ENCODE measurements around the gene CDK5R2.

Gene CDK5R2

GRCh38 chr2:218996937-218997336, 37.5 kb downstream of the CDK5R2 start:
- no peak for DNase-seq (ENCODE audit: low read depth in 1 of 2, low spot score in 1 of 2)
- peaks cover 79% of the 10 kb centered on the region for H3K27me3 ChIP-seq (ENCODE audit: insufficient read depth, poor library complexity, severe bottlenecking)
- TF ChIP-seq POLR2AphosphoS5 (IDR thresholded peaks at IDR 0.05; ENCODE audit: low read depth) (no peak), GABPA (IDR thresholded peaks at IDR 0.05; ENCODE audit: low read depth) (no peak), SPI1 (IDR thresholded peaks at IDR 0.05; ENCODE audit: borderline replicate concordance, low read depth) (no peak), CTCF (IDR thresholded peaks at IDR 0.05; ENCODE audit: insufficient read depth, low read length) (no peak)
- no peak overlapping the region for H3K4me3 ChIP-seq (replicated peaks; ENCODE audit: insufficient read depth, low read length)
- H3K27ac ChIP-seq (replicated peaks) = no peak overlapping the region

- TF ChIP-seq CTCF (IDR thresholded peaks at IDR 0.05; ENCODE audit: insufficient read depth, low read length) = no peak
- H3K27me3 ChIP-seq (ENCODE audit: insufficient read depth, poor library complexity, severe bottlenecking) = peaks cover 79% of the 10 kb centered on the region
- H3K27ac ChIP-seq (replicated peaks) = no peak overlapping the region
- no peak for DNase-seq (ENCODE audit: low read depth in 1 of 2, low spot score in 1 of 2)
- no peak overlapping the region for H3K4me3 ChIP-seq (replicated peaks; ENCODE audit: insufficient read depth, low read length)
These were observed 38.3 kb downstream of the CDK5R2 start for GRCh38 chr2:218997731-218998130.

GRCh38 chr2:218998414-218999002, 39.0 kb downstream of the CDK5R2 start:
- Histone ChIP-seq H3K4me3 (replicated peaks; ENCODE audit: insufficient read depth, low read length) (no peak overlapping the region), H3K27me3 (ENCODE audit: insufficient read depth, poor library complexity, severe bottlenecking) (peaks cover 79% of the 10 kb centered on the region), H3K27ac (replicated peaks) (no peak overlapping the region)
- TF ChIP-seq CTCF (IDR thresholded peaks at IDR 0.05; ENCODE audit: insufficient read depth, low read length) = no peak
- TF ChIP-seq POLR2AphosphoS5 (IDR thresholded peaks at IDR 0.05; ENCODE audit: low read depth) = no peak
- no peak for TF ChIP-seq REST (IDR thresholded peaks at IDR 0.05; ENCODE audit: insufficient replicate concordance, low read depth)
- DNase-seq (ENCODE audit: low read depth in 1 of 2, low spot score in 1 of 2) = no peak

- TF ChIP-seq REST (IDR thresholded peaks at IDR 0.05; ENCODE audit: insufficient replicate concordance, low read depth) = no peak
- no peak for TF ChIP-seq SPI1 (IDR thresholded peaks at IDR 0.05; ENCODE audit: borderline replicate concordance, low read depth)
- TF ChIP-seq CTCF (IDR thresholded peaks at IDR 0.05; ENCODE audit: insufficient read depth, low read length) = no peak
- no peak for TF ChIP-seq GABPA (IDR thresholded peaks at IDR 0.05; ENCODE audit: low read depth)
- TF ChIP-seq POLR2AphosphoS5 (IDR thresholded peaks at IDR 0.05; ENCODE audit: low read depth) = no peak
- DNase-seq (ENCODE audit: low read depth in 1 of 2, low spot score in 1 of 2) = no peak
- peaks cover 79% of the 10 kb centered on the region for H3K27me3 ChIP-seq (ENCODE audit: insufficient read depth, poor library complexity, severe bottlenecking)
- no peak overlapping the region for H3K27ac ChIP-seq (replicated peaks)
- H3K4me3 ChIP-seq (replicated peaks; ENCODE audit: insufficient read depth, low read length) = no peak overlapping the region
These were observed 39.8 kb downstream of the CDK5R2 start for GRCh38 chr2:218999021-218999880.
